HCT116 (cell line): ENCODE results near the gene IFNLR1. TPM values are rescaled to one million over a fixed set of nuclear protein-coding genes. Genes with fewer than 3 reads are reported as not detected.

Experiments used
- ATAC-seq: fragments of 200-7000 bp; cut with Tn5 transposase; 2 replicates; pipeline ENCODE4 v1.9.1; 2020; ENCODE audit warnings: mild to moderate bottlenecking, moderate library complexity
- BruUV-seq: library from RNA; stranded (reverse); fragments of 400-500 nt; replicated peaks from 2 replicates; lab custom pipeline; 2021; lab: Mats Ljungman, UMichigan
- CTCF ChIA-PET: fragments of 300-600 bp; sonication (Branson Sonifier 250); formaldehyde crosslinking; loops from one replicate; lab custom pipeline; 2021; ENCODE audit warnings: antibody characterized with exemption; lab: Charles Lee
- POLR2A ChIA-PET: fragments of 300-600, 350-600 bp; sonication (Branson Sonifier 250); formaldehyde crosslinking; loops from one replicate; lab custom pipeline; 2021; ENCODE audit warnings: antibody characterized with exemption; lab: Charles Lee
- RAD21 ChIA-PET, 2 experiments: fragments of 300-600 bp; sonication (Branson Sonifier 250); formaldehyde crosslinking; loops; one replicate each; lab custom pipeline; 2023; ENCODE audit warnings: low total read pairs in 2 of 2; ENCODE audit not compliant: uncharacterized antibody in 2 of 2, unreplicated experiment in 2 of 2, low non-redundant PET in 1 of 2; lab: Charles Lee
- DNase-seq: peaks from one replicate; pipeline ENCODE4 v3.0.0-alpha.2; 2010; ENCODE audit warnings: low read depth, low spot score
- H2AFZ ChIP-seq: fragments of 200-600 bp; shearing (Covaris generic), sonication (generic); 2 replicates; pipeline ENCODE4 v1.6.1; 2017; ENCODE audit warnings: low read depth, mixed run types, mixed read lengths, antibody characterized with exemption, low read length; ENCODE audit not compliant: poor library complexity, severe bottlenecking
- H3K27ac ChIP-seq: 2 replicates; pipeline ENCODE4 v1.5.1; 2012; ENCODE audit warnings: low read depth, low read length
- H3K27me3 ChIP-seq: fragments of 200-600 bp; sonication (generic); 2 replicates; pipeline ENCODE4 v1.6.1; 2016; ENCODE audit warnings: mixed run types, low read length, mixed read lengths; ENCODE audit not compliant: insufficient read depth
- H3K36me3 ChIP-seq, 2 experiments: fragments of 200-500 bp in 1 of 2; fragments of 200-600 bp in 1 of 2; sonication (Bioruptor generic) in 1 of 2; sonication (generic) in 1 of 2; 2 replicates each; pipeline versions ENCODE4 v1.5.1 to v1.6.1; 2014 to 2016; ENCODE audit warnings: low read length in 2 of 2, inconsistent platforms in 1 of 2, mixed read lengths in 1 of 2, mixed run types in 1 of 2; ENCODE audit not compliant: insufficient read depth in 2 of 2, control insufficient read depth in 1 of 2
- H3K4me1 ChIP-seq, 2 experiments: fragments of 200-600 bp in 1 of 2; sonication (generic) in 1 of 2; 2 replicates each; pipeline versions ENCODE4 v1.5.1 to v1.6.1; 2012 to 2017; ENCODE audit warnings: low read length in 2 of 2, inconsistent platforms in 1 of 2, mild to moderate bottlenecking in 1 of 2, mixed read lengths in 1 of 2, mixed run types in 1 of 2, moderate library complexity in 1 of 2; ENCODE audit not compliant: insufficient read depth in 2 of 2, control insufficient read depth in 1 of 2
- H3K4me2 ChIP-seq: fragments of 200-600 bp; sonication (generic); 2 replicates; pipeline ENCODE4 v1.6.1; 2017; ENCODE audit warnings: mixed run types, low read length, mixed read lengths
- H3K4me3 ChIP-seq, 2 experiments: fragments of 200-600 bp in 1 of 2; sonication (generic) in 1 of 2; replicated peaks in 1 of 2; 2 replicates each; pipeline ENCODE4 v1.5.1; 2011 to 2016; ENCODE audit warnings: low read length in 2 of 2, control low read depth in 1 of 2, low read depth in 1 of 2, mild to moderate bottlenecking in 1 of 2, mixed read lengths in 1 of 2, mixed run types in 1 of 2
- H3K79me2 ChIP-seq: fragments of 200-600 bp; sonication (generic); 2 replicates; pipeline ENCODE4 v1.6.1; 2017; ENCODE audit warnings: mild to moderate bottlenecking, mixed run types, low read length, moderate library complexity, mixed read lengths; ENCODE audit not compliant: insufficient read depth
- H3K9ac ChIP-seq: fragments of 200-600 bp; sonication (generic); 2 replicates; pipeline ENCODE4 v1.6.1; 2016; ENCODE audit warnings: low read length, mixed read lengths
- H3K9me2 ChIP-seq: fragments of 200-600 bp; sonication (generic), shearing (Covaris generic); 2 replicates; pipeline ENCODE4 v1.6.1; 2017; ENCODE audit warnings: mixed run types, mild to moderate bottlenecking, moderate library complexity; ENCODE audit not compliant: insufficient read depth
- H3K9me3 ChIP-seq, 2 experiments: fragments of 200-500 bp in 1 of 2; fragments of 200-600 bp in 1 of 2; sonication (Bioruptor generic) in 1 of 2; sonication (generic) in 1 of 2; 2 replicates each; pipeline ENCODE4 v1.6.1; 2014 to 2017; ENCODE audit warnings: low read length in 2 of 2, mixed read lengths in 2 of 2, inconsistent platforms in 1 of 2, low read depth in 1 of 2, mild to moderate bottlenecking in 1 of 2, mixed run types in 1 of 2, moderate library complexity in 1 of 2; ENCODE audit not compliant: control insufficient read depth in 1 of 2, insufficient read depth in 1 of 2
- H4K20me1 ChIP-seq: fragments of 200-600 bp; sonication (generic), shearing (Covaris generic); 2 replicates; pipeline ENCODE4 v1.6.1; 2017; ENCODE audit warnings: mixed run types, mild to moderate bottlenecking, moderate library complexity; ENCODE audit not compliant: insufficient read depth
- ELF1 ChIP-seq: IDR thresholded peaks from 2 replicates; pipeline ENCODE4 v1.6.1; 2012; ENCODE audit warnings: low read depth, borderline replicate concordance
- EZH2 ChIP-seq: fragments of 200-600 bp; sonication (generic); IDR thresholded peaks from 2 replicates; pipeline ENCODE4 v1.6.1; 2017; ENCODE audit warnings: antibody characterized with exemption, mixed run types
- EZH2phosphoT487 ChIP-seq: fragments of 200-600 bp; IDR thresholded peaks from 2 replicates; pipeline ENCODE4 v1.6.1; 2018; ENCODE audit warnings: antibody characterized with exemption, borderline replicate concordance
- JUND ChIP-seq: IDR thresholded peaks from 2 replicates; pipeline ENCODE4 v1.6.1; 2012
- MAX ChIP-seq: IDR thresholded peaks from 2 replicates; pipeline ENCODE4 v1.6.1; 2012
- REST ChIP-seq: IDR thresholded peaks from 2 replicates; pipeline ENCODE4 v1.6.1; 2012; ENCODE audit warnings: low read depth
- SIN3A ChIP-seq: IDR thresholded peaks from 2 replicates; pipeline ENCODE4 v1.6.1; 2012; ENCODE audit warnings: low read depth
- SRF ChIP-seq: IDR thresholded peaks from 2 replicates; pipeline ENCODE4 v1.6.1; 2012; ENCODE audit warnings: low read depth
- TCF7L2 ChIP-seq: IDR thresholded peaks from 2 replicates; pipeline ENCODE4 v1.7.0; 2011; ENCODE audit warnings: borderline replicate concordance, inconsistent platforms; ENCODE audit not compliant: insufficient read depth, insufficient read length; ENCODE audit errors: extremely low read depth
- YY1 ChIP-seq: IDR thresholded peaks from 2 replicates; pipeline ENCODE4 v1.6.1; 2011; ENCODE audit warnings: low read length, low read depth, moderate library complexity, mild to moderate bottlenecking; ENCODE audit not compliant: insufficient replicate concordance; ENCODE audit errors: extremely low read depth
- ZFX ChIP-seq: fragments of 450-650 bp; IDR thresholded peaks from 2 replicates; pipeline ENCODE4 v1.6.1; 2017
- intact Hi-C: fragments of 100-400 bp; cut with micrococcal nuclease; formaldehyde crosslinking; loops from 2 replicates; pipeline ENCODE4 v1.10.0; 2022
- total RNA-seq: library from RNA; stranded (reverse); gene quantifications from one replicate; pipeline ENCODE4 v1.2.1, GENCODE V29; 2021; ENCODE audit not compliant: unreplicated experiment

Gene IFNLR1
- total RNA-seq, 1 experiment from 2014 or later, result 7.6 TPM

GRCh38 chr1:24162201-24162600 lies 24.9 kb downstream of the IFNLR1 start:
- CTCF ChIA-PET, result interaction anchor here (1.6 kb wide), 1 partner anchor 12 kb away, joined by 7 read pairs; no protein-coding TSS in a partner anchor
- H3K4me2 ChIP-seq, result no peak overlapping the region
- TF ChIP-seq EZH2, result no peak
- no peak for TF ChIP-seq EZH2phosphoT487
- no peak for TF ChIP-seq ELF1
- TF ChIP-seq TCF7L2, result no peak
- no peak for TF ChIP-seq SRF
- no peak for TF ChIP-seq SIN3A
- TF ChIP-seq YY1, result no peak
- no peak for TF ChIP-seq MAX
- TF ChIP-seq ZFX, result no peak
- TF ChIP-seq JUND, result no peak
- no peak overlapping the region for H3K9ac ChIP-seq
- RAD21 ChIA-PET, result no interaction called here
- H2AFZ ChIP-seq, result no peak overlapping the region
- H3K9me3 ChIP-seq, result no peaks in the 10 kb centered on the region
- no peaks in the 10 kb centered on the region for H3K9me2 ChIP-seq
- no peak overlapping the region for H3K27ac ChIP-seq
- intact Hi-C loops, result no loop called here
- ATAC-seq (no peak), DNase-seq (no peak)
- POLR2A ChIA-PET, result no interaction called here
- H3K4me3 ChIP-seq, result no peak overlapping the region
- no peaks in the 10 kb centered on the region for H3K4me1 ChIP-seq
- no peaks in the 10 kb centered on the region for H3K27me3 ChIP-seq
- BruUV-seq, result no TSS peak
- H4K20me1 ChIP-seq, result no peaks in the 10 kb centered on the region
- H3K79me2 ChIP-seq, result no peaks in the 10 kb centered on the region
- H3K36me3 ChIP-seq, result peaks cover 0 to 8% of the 10 kb centered on the region in 2 experiments; a peak in 2 of 4 replicates

- no peak overlapping the region for H3K9ac ChIP-seq
- no peak overlapping the region for H3K4me3 ChIP-seq
- ChIA-PET CTCF (interaction anchor here (1.6 kb wide), 1 partner anchor 11 kb away, joined by 7 read pairs; no protein-coding TSS in a partner anchor), POLR2A (no interaction called here), RAD21 (no interaction called here)
- H3K4me1 ChIP-seq, result no peaks in the 10 kb centered on the region
- TF ChIP-seq REST, result no peak
- no peak for TF ChIP-seq SRF
- no peak for DNase-seq
- H3K27ac ChIP-seq, result no peak overlapping the region
- no peaks in the 10 kb centered on the region for H3K27me3 ChIP-seq
- ATAC-seq, result no peak
- no peaks in the 10 kb centered on the region for H4K20me1 ChIP-seq
- no peak overlapping the region for H3K4me2 ChIP-seq
- BruUV-seq, result no TSS peak
- H3K9me3 ChIP-seq, result no peaks in the 10 kb centered on the region
- peaks cover 0 to 9% of the 10 kb centered on the region in 2 experiments; a peak in 2 of 4 replicates for H3K36me3 ChIP-seq
- H3K79me2 ChIP-seq, result no peaks in the 10 kb centered on the region
- no peak overlapping the region for H2AFZ ChIP-seq
- no peaks in the 10 kb centered on the region for H3K9me2 ChIP-seq
- intact Hi-C loops, result no loop called here
These were observed 25.8 kb downstream of the IFNLR1 start for GRCh38 chr1:24161270-24161669.
